Astrocyte of the cerebellum (primary cell): ENCODE results near the gene LRRC4C.

Experiments used
- DNase-seq: peaks from one replicate; pipeline ENCODE4 v3.0.0-alpha.2; 2011; ENCODE audit warnings: low read depth
- H3K4me3 ChIP-seq: 2 replicates; pipeline ENCODE4 v1.5.1; 2011; ENCODE audit warnings: mild to moderate bottlenecking, low read depth, low read length, moderate library complexity
- CTCF ChIP-seq: IDR thresholded peaks from 2 replicates; pipeline ENCODE4 v1.5.1; 2012; ENCODE audit warnings: low read length, low read depth, moderate library complexity, mild to moderate bottlenecking; ENCODE audit errors: missing control alignments
- in situ Hi-C: cut with HindIII; loops from 2 replicates; pipeline ENCODE4 v1.10.0; 2017; ENCODE audit warnings: low sequenced_read_pairs

Gene LRRC4C

GRCh38 chr11:41058138-41058537 is 401.3 kb downstream of the LRRC4C start:
- no peak overlapping the region for H3K4me3 ChIP-seq
- DNase-seq = no peak
- in situ Hi-C loops = no loop called here
- no peak for TF ChIP-seq CTCF

- no peak for DNase-seq
- TF ChIP-seq CTCF = no peak
- H3K4me3 ChIP-seq = no peak overlapping the region
- in situ Hi-C loops = no loop called here
Measured at GRCh38 chr11:41056892-41057569, 402.4 kb downstream of the LRRC4C start.

GRCh38 chr11:41053894-41054293 is 405.6 kb downstream of the LRRC4C start:
- DNase-seq = no peak
- H3K4me3 ChIP-seq = no peak overlapping the region
- in situ Hi-C loops = no loop called here
- TF ChIP-seq CTCF = no peak

- no peak overlapping the region for H3K4me3 ChIP-seq
- no peak for DNase-seq
- in situ Hi-C loops = no loop called here
- no peak for TF ChIP-seq CTCF
Measured at GRCh38 chr11:41051919-41052635, 407.4 kb downstream of the LRRC4C start.

- H3K4me3 ChIP-seq = no peak overlapping the region
- no peak for DNase-seq
- TF ChIP-seq CTCF = no peak
- in situ Hi-C loops = no loop called here
Measured at GRCh38 chr11:41050791-41051190, 408.7 kb downstream of the LRRC4C start.

GRCh38 chr11:41047229-41047628 is 412.2 kb downstream of the LRRC4C start:
- TF ChIP-seq CTCF = no peak
- in situ Hi-C loops = no loop called here
- H3K4me3 ChIP-seq = no peak overlapping the region
- no peak for DNase-seq
